Epidermal melanocyte (primary cell): ENCODE data around the gene PBX3.

Experiments used
- DNase-seq: peaks from one replicate; pipeline ENCODE4 v3.0.0; 2011; ENCODE audit warnings: low spot score; ENCODE audit not compliant: insufficient read length

Gene PBX3

DNA sequence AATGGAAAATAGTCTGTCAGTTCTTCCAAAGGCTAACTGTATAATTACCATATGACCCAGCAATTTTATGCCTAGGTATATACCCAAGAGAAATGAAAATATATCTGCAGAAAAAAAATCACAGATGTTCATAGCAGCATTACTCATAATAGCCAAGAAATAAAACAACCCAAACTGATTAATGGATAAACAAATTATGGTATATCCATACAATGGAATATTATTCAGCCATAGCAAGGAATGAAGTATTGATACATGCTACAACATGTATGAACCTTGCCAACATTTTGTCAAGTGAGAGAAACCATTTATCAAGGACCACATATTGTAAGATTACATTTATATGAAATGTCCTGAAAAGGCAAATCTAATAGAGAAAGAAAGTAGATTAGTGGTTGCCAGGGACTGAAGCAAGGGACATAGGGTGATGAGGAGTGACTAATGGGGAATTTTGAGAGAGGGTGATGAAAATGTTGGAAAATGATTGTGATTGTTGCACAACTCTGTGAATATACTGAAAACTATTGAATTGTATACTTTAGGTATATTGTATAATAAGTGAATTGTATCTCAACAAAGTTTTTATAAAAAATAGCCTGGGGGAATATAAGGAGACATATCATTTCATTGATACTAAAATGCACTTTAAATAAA lies 114.4 kb downstream of the PBX3 start:
- DNase-seq: no peak

GRCh38 chr9:125863923-125864322 lies 116.8 kb downstream of the PBX3 start:
- no peak for DNase-seq

- DNase-seq: no peak
Measured at GRCh38 chr9:125867751-125868415, 120.7 kb downstream of the PBX3 start.

DNA sequence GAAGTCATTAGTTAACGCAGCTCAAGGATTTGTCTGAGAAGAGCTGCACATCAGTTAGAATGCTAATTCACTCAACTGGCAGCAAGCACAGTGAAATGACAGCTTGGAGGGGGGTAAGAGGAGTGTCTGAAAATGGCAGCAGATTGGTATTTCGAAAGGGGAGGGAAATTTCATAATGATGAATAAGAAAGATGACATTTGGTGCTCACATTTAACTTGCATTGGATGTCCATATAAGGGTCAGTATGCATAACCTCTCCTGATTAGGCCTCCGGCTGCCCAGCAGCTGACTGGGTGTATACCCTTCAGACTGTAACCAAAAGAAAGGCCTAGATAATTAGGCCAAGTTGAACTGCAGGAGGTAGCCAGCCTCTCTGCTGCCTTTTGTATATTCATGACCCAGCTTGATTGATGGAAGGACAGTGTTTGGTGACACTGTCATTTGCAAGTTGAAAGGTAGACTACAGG lies 131.0 kb downstream of the PBX3 start:
- no peak for DNase-seq

GRCh38 chr9:125881042-125881441 lies 133.9 kb downstream of the PBX3 start:
- no peak for DNase-seq

GRCh38 chr9:125883565-125884217 lies 136.5 kb downstream of the PBX3 start:
- no peak for DNase-seq

DNA sequence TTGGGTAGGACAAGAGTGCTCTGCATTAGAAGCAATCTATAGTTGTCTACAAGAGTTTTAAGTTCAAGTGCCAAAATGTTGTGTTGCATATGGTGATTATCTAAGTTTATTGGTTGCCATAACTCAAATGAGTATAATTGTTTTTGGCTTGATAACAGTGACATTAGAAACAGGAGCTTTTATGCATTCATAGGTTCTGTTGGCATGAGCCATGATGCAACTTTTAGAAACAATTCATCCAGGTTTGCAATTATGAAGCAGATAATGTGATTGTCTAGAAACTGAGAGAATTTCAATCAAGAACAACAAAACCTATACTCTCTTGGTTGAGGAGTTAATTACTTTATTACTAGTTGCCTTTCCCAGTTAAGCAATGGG lies 137.0 kb downstream of the PBX3 start:
- no peak for DNase-seq

DNA sequence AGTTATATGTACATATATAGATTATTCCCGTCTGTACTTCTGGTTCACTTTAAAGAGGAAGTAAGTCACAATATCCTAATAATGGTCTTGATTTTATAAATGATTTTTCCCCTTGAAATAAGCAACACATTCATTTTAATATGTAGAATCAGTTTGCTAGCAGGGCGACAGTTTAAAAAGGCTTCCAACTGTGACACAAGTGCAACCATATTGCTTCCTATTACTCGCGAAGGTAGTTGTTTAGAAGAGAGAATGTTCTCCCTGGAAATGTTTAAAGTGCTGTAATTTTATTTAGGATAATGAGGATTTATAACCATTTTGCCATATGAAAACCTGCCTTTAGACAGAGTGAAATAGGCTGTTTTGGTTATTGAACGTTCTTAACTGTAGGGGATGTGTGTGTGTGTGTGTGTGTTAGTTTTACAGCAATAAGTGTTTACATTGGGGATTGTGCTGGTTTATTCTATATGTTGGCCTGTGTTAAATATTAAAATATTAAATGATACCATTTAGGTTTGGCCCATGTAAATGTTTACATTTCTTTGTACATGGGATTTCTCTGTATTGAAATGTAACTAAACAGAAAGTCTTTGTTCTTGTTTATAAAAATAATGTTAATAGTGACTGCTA lies 138.3 kb downstream of the PBX3 start:
- no peak for DNase-seq

DNA sequence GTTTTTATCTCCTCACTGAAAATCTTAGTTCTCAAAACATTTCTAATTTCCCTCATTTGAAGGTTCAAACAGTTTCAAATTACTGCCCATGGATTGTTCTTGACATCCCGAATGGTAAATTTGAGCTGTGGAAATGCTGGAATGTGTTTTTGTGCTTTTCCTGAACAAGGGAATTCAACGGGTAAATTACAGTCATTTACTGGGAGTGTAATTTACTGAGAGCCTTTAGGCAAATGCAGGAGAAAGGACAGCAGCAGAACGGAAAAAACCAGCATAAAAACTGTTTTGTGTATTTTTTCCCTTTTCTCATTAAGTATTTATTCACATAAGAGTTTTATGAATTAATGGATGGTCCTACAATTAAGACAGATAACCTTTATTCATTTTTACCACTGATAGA lies 139.2 kb downstream of the PBX3 start:
- DNase-seq: no peak

DNA sequence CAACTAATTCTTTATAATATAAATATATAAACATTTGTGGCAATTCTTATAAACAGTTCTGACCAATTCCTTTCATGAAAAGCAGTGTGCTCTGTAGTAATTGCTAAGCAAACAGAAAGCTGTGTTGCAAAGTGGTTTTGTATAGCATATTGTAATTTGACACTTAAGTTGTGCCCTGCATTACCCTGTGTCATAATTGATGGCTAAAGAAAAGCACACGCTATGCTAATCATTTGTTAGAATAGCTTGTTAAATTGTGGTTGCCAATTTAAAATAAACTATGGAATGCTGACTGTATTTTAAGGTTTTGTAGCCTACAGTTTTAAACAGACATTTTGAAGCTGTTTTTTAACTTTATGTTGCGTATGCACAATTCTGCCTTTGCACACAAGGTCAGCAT lies 140.0 kb downstream of the PBX3 start:
- no peak for DNase-seq

DNA sequence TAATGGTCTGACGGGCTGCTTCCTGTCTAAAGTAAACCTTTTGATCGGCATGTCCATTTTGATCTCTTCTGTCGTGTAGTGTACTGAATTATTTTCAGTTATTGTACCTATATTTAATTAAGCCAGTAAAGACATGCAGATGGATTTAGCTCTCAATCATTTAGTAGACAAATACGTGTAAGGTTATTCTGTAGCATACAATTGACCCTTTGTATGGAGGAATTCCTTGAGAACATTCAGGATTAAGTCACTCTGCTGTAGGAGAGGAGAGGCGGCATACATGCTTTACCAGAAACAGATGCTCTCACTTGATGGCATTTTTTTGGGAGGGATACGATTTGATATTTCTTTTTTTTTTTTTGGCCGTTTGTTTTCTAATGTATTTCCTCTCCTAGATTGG lies 141.0 kb downstream of the PBX3 start:
- no peak for DNase-seq

GRCh38 chr9:125889112-125889475 lies 141.9 kb downstream of the PBX3 start:
- DNase-seq: no peak

GRCh38 chr9:125889476-125890419 lies 142.6 kb downstream of the PBX3 start:
- DNase-seq: no peak

- no peak for DNase-seq
Measured at GRCh38 chr9:125890826-125891225, 143.7 kb downstream of the PBX3 start.

- DNase-seq: no peak
Measured at GRCh38 chr9:125893277-125893676, 146.1 kb downstream of the PBX3 start.

DNA sequence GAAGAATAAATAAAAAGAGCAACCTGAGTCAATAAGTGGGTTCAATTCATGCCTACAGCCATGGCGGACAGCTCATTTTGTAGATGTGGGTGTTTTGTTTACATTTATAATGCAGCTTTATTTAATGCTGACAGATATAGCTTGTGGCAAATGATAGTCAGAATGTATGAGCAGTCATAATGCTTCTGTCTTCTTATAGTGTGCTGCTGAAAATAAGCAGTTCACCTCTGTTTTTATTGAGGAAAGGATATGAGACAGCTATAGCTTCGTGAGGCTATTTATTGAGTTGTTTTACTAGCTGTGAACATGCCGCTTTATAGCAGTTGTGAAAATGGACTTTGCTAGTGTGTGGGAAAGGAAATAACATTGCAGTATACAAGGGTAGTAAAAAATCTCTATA lies 147.4 kb downstream of the PBX3 start:
- DNase-seq: no peak

GRCh38 chr9:125896404-125896803 lies 149.2 kb downstream of the PBX3 start:
- no peak for DNase-seq

DNA sequence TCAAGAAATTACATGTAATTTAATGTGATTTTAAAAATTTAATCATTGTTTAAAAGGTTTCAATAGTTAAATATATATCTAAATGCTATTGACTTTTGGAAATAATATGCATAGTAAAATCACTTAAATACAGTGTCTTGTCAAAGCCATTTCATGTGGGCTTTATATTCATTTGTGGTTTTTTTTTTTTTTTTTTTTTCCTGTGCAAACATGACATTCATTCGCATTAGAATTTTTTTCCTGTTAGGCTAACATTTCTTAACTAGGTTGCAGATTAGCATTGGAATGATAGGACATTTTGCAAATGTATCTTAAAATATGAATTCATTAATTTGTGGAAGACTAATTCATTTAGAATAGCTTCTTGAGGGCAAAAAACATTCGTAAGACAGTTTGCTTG lies 149.8 kb downstream of the PBX3 start:
- DNase-seq: no peak

DNA sequence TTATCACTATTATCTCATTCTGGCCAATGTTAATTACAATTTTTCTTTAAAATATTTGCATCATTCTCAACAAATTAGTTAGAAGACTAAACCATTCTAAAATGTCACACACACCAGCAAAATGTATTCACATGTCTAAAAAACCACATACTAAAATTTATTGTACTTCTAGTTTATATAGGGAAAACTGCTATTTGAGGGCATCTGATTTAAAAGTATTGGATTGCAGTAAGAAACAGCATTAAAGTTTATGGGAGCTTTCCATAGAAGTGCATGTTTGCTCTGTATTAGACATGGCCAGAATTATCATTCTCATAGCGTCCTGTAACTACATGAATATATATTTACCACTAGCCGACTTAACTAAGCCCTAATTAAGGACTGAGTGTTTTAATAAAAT lies 150.3 kb downstream of the PBX3 start:
- no peak for DNase-seq

GRCh38 chr9:125902214-125902613 lies 155.0 kb downstream of the PBX3 start:
- DNase-seq: no peak

DNA sequence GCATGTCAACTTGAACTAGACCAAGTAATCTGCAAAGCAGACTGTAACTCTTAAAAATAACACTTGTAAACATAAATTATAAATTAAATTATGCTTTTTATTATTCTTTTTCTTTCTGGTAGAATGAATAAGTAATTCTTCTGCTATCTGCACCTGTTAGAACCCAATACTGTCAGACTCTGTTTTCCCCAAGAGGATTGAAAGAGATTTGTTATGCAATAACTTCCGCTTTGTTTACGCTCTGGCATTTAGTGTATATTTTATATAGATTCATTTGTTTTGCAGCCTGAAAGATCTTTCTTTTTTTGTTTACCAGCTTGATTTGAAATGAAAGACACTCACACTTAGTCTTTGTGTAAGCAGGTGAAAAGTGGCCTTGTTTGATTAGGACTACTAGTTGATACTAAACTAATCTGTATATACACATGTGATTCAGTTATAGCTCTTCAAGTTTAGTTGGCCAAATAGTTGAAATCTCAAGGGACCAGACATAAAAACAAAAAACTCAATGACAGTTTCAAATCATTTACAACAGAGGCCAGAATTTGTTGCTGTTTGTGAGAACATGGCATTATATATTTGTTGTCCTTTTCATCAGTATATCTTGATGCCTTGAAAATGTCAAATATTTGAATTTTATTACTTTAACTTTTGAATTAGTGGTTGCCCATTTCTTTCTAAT lies 155.8 kb downstream of the PBX3 start:
- DNase-seq: no peak
